Ovary (tissue), 3 donors: ENCODE data around the gene ALDH3A2.

Source experiments
- EP300 ChIP-seq: sonication (generic); formaldehyde crosslinking; IDR thresholded peaks from one replicate; pipeline ENCODE4 v1.6.1; 2017; ENCODE audit warnings: antibody characterized with exemption
- POLR2A ChIP-seq: fragments of 450-650 bp; IDR thresholded peaks from one replicate; pipeline ENCODE4 v1.6.1; 2017; ENCODE audit warnings: antibody characterized with exemption, mild to moderate bottlenecking, moderate library complexity
- TF ChIP-seq, protein P1 (sequence below), 3 donors: fragments of 450-650 bp in 2 of 3; fragments of 200-600 bp in 1 of 3; IDR thresholded peaks; one replicate each; pipeline versions ENCODE4 v1.5.1 to v1.8.0; 2016 to 2022; ENCODE audit warnings: antibody characterized with exemption in 3 of 3, mild to moderate bottlenecking in 1 of 3
- donor health status: DM: no; HTN: no; CAD: no.

DNA sequence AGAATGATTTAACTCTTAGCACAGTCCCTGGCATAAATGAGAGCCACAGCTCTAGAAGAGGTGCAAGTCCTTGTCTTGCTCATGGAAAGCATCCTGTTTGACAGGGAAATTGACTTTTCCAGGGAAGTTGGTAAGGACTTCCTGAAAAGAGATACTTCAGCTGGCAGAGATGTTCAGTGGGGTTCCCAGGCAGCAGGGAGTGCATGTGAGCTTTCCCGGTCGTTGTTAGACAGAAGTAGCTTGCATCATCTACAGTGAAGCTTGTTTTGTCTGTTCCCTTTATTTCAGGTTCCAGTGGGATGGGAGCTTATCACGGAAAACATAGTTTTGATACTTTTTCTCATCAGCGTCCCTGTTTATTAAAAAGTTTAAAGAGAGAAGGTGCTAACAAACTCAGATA is 22.9 kb downstream of the ALDH3A2 start:
- TF ChIP-seq, protein P1, sequence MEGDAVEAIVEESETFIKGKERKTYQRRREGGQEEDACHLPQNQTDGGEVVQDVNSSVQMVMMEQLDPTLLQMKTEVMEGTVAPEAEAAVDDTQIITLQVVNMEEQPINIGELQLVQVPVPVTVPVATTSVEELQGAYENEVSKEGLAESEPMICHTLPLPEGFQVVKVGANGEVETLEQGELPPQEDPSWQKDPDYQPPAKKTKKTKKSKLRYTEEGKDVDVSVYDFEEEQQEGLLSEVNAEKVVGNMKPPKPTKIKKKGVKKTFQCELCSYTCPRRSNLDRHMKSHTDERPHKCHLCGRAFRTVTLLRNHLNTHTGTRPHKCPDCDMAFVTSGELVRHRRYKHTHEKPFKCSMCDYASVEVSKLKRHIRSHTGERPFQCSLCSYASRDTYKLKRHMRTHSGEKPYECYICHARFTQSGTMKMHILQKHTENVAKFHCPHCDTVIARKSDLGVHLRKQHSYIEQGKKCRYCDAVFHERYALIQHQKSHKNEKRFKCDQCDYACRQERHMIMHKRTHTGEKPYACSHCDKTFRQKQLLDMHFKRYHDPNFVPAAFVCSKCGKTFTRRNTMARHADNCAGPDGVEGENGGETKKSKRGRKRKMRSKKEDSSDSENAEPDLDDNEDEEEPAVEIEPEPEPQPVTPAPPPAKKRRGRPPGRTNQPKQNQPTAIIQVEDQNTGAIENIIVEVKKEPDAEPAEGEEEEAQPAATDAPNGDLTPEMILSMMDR (IDR thresholded peaks at IDR 0.05): no peak
- TF ChIP-seq POLR2A (no peak), EP300 (no peak)
